Stimulated activated CD4-positive, alpha-beta T cell treated with anti-CD3 and anti-CD28 coated beads, Interleukin-15, amount 100 ng/mL, for 48 hours (primary cell): Measurements from ENCODE around the gene ITM2B.
"Not testable (repeated sequence)": the region's sequence is repeated elsewhere in the genome, so short reads cannot be mapped to it uniquely, and the experiment has no call there.

Experiments
- DNase-seq, 2 donors: peaks; one replicate each; pipeline ENCODE4 v3.0.0-alpha.2; 2020; ENCODE audit warnings: low read depth in 2 of 2

Gene ITM2B

GRCh38 chr13:48233046-48233888 is at the start of gene ITM2B:
Gene ITM2B (plus strand): TSS chr13:48233206. CDS start chr13:48233361, 155 bp downstream.
- DNase-seq = peak in 1 of 2 donors; percentile 41

GRCh38 chr13:48184260-48184659 is 48.7 kb upstream of the ITM2B start:
- DNase-seq = no peak

GRCh38 chr13:48185018-48185417 is 48.0 kb upstream of the ITM2B start:
- DNase-seq = no peak

GRCh38 chr13:48186722-48187121 is 46.3 kb upstream of the ITM2B start:
- no peak for DNase-seq

GRCh38 chr13:48188131-48188530 is 44.9 kb upstream of the ITM2B start:
- no peak for DNase-seq

GRCh38 chr13:48188601-48189000 is 44.4 kb upstream of the ITM2B start:
- no peak for DNase-seq

GRCh38 chr13:48189171-48189570 is 43.8 kb upstream of the ITM2B start:
- DNase-seq = no peak

GRCh38 chr13:48192411-48192935 is 40.5 kb upstream of the ITM2B start:
- no peak for DNase-seq

GRCh38 chr13:48194379-48194754 is 38.6 kb upstream of the ITM2B start:
- no peak for DNase-seq

- DNase-seq = no peak
Observed at GRCh38 chr13:48199404-48199946, 33.5 kb upstream of the ITM2B start.

GRCh38 chr13:48201044-48201443 is 32.0 kb upstream of the ITM2B start:
- no peak for DNase-seq

GRCh38 chr13:48207207-48207606 is 25.8 kb upstream of the ITM2B start:
- DNase-seq = not testable (repeated sequence)

GRCh38 chr13:48210178-48210577 is 22.8 kb upstream of the ITM2B start:
- DNase-seq = no peak

- no peak for DNase-seq
Observed at GRCh38 chr13:48214519-48215121, 18.4 kb upstream of the ITM2B start.

- not testable (repeated sequence) for DNase-seq
Observed at GRCh38 chr13:48215511-48216203, 17.3 kb upstream of the ITM2B start.

GRCh38 chr13:48216204-48216711 is 16.7 kb upstream of the ITM2B start:
- no peak for DNase-seq

GRCh38 chr13:48220592-48220980 is 12.4 kb upstream of the ITM2B start:
- DNase-seq = no peak

- no peak for DNase-seq
Observed at GRCh38 chr13:48220981-48221685, 11.9 kb upstream of the ITM2B start.

GRCh38 chr13:48221686-48222187 is 11.3 kb upstream of the ITM2B start:
- DNase-seq = no peak

- DNase-seq = no peak
Observed at GRCh38 chr13:48222358-48223301, 10.4 kb upstream of the ITM2B start.
